Measurements from ENCODE around the gene KDM1A.
"Not testable (repeated sequence)": the region's sequence is repeated elsewhere in the genome, so short reads cannot be mapped to it uniquely, and the experiment has no call there.

The KDM1A gene
- total RNA-seq: 31.0 to 78.7 (median 62.1) reads per million in 18 experiments

- peak; percentile 97 to 98 for DNase-seq
Observed at GRCh38 chr1:23019094-23019862, at the start of gene KDM1A. Gene KDM1A (plus strand): TSS chr1:23019468. CDS start chr1:23019597, 129 bp downstream.

- no peak for DNase-seq
Observed at GRCh38 chr1:22970096-22970495, 49.2 kb upstream of the KDM1A start.

GRCh38 chr1:22971161-22971560 is 48.1 kb upstream of the KDM1A start:
- DNase-seq: no peak

- no peak for DNase-seq
Observed at GRCh38 chr1:22971611-22972405, 47.5 kb upstream of the KDM1A start.

GRCh38 chr1:22972760-22973159 is 46.5 kb upstream of the KDM1A start, which contains the start of gene LACTBL1:
Gene LACTBL1 (minus strand): TSS chr1:22972866. CDS start chr1:22972316, 550 bp downstream.
- no peak for DNase-seq

GRCh38 chr1:22975694-22976093 is 43.6 kb upstream of the KDM1A start:
- DNase-seq: no peak

GRCh38 chr1:22976127-22976460 is 43.2 kb upstream of the KDM1A start:
- DNase-seq: no peak

GRCh38 chr1:22976461-22977243 is 42.6 kb upstream of the KDM1A start:
- peak; percentile 80 to 82 for DNase-seq

GRCh38 chr1:22978299-22978698 is 41.0 kb upstream of the KDM1A start:
- no peak for DNase-seq

- DNase-seq: not testable (repeated sequence)
Observed at GRCh38 chr1:22980471-22980790, 38.8 kb upstream of the KDM1A start.

- DNase-seq: no peak
Observed at GRCh38 chr1:22983944-22984343, 35.3 kb upstream of the KDM1A start.

- not testable (repeated sequence) for DNase-seq
Observed at GRCh38 chr1:22992384-22992783, 26.9 kb upstream of the KDM1A start.

GRCh38 chr1:22993220-22993795 is 26.0 kb upstream of the KDM1A start:
- not testable (repeated sequence) for DNase-seq

GRCh38 chr1:22995774-22996173 is 23.5 kb upstream of the KDM1A start:
- DNase-seq: no peak

GRCh38 chr1:22997528-22997927 is 21.7 kb upstream of the KDM1A start:
- DNase-seq: not testable (repeated sequence)

- not testable (repeated sequence) for DNase-seq
Observed at GRCh38 chr1:23000133-23000532, 19.1 kb upstream of the KDM1A start.

- not testable (repeated sequence) for DNase-seq
Observed at GRCh38 chr1:23002218-23002617, 17.1 kb upstream of the KDM1A start.

- DNase-seq: no peak
Observed at GRCh38 chr1:23004112-23004511, 15.2 kb upstream of the KDM1A start.

GRCh38 chr1:23004769-23005168 is 14.5 kb upstream of the KDM1A start:
- not testable (repeated sequence) for DNase-seq

- no peak for DNase-seq
Observed at GRCh38 chr1:23007106-23007505, 12.2 kb upstream of the KDM1A start.

- no peak for DNase-seq
Observed at GRCh38 chr1:23008901-23009300, 10.4 kb upstream of the KDM1A start.

- DNase-seq: not testable (repeated sequence)
Observed at GRCh38 chr1:23010025-23010424, 9.2 kb upstream of the KDM1A start.

GRCh38 chr1:23013657-23014056 is 5.6 kb upstream of the KDM1A start:
- peak; percentile 57 to 58 for DNase-seq
